22Rv1 (cell line): Measurements from ENCODE around the gene FLYWCH1.

Source experiments
- ZFX ChIP-seq: fragments of 450-650 bp; IDR thresholded peaks from 2 replicates; pipeline ENCODE4 v1.6.1; 2017; ENCODE audit warnings: antibody characterized with exemption, borderline replicate concordance
- TF ChIP-seq, protein P1 (sequence below): fragments of 450-650 bp; IDR thresholded peaks from 2 replicates; pipeline ENCODE4 v1.5.1; 2017; ENCODE audit warnings: mild to moderate bottlenecking

DNA sequence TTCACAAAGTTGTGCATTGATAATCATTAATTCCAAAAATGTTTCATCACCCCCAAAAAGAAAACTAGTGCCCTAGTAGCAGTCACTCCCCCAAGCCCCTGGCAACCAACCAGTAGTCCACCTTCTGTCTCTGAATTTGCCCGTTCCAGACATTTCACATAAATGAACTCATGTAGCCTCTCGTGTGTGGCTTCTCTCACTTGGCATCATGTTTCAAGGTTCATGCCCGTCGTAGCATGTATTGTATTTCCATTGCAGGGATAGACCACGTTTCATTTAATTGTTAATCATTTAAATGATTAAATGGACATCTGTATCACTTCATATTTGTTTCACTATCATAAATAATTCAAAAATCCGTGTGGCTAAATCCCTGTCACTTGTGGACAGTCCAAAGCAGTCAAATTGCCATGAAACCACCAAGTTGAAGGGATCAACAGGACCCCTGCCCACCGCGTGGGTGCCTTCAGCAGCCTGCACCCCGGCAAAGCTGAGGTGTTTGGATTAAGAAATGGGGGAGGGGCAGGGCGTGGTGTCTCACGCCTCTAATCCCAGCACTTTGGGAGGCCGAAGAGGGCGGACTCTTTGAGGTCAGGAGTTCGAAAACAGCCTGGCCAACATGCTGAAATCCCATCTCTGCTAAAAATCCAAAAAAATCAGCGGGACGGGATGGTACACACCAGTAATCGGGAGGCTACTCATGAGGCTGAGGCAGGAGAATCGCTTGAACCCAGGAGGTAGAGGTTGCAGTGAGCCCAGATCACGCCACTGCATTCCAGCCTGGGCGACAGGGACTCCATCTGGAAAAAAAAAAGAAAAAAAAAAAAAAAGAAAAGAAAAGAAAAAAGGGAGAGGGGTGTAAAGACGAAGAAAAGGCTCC, 37.5 kb upstream of the FLYWCH1 start:
- TF ChIP-seq, protein P1, sequence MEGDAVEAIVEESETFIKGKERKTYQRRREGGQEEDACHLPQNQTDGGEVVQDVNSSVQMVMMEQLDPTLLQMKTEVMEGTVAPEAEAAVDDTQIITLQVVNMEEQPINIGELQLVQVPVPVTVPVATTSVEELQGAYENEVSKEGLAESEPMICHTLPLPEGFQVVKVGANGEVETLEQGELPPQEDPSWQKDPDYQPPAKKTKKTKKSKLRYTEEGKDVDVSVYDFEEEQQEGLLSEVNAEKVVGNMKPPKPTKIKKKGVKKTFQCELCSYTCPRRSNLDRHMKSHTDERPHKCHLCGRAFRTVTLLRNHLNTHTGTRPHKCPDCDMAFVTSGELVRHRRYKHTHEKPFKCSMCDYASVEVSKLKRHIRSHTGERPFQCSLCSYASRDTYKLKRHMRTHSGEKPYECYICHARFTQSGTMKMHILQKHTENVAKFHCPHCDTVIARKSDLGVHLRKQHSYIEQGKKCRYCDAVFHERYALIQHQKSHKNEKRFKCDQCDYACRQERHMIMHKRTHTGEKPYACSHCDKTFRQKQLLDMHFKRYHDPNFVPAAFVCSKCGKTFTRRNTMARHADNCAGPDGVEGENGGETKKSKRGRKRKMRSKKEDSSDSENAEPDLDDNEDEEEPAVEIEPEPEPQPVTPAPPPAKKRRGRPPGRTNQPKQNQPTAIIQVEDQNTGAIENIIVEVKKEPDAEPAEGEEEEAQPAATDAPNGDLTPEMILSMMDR, result no peak
- no peak for TF ChIP-seq ZFX
